Measurements from ENCODE around the gene PM20D2. TPM values are rescaled to one million over a fixed set of nuclear protein-coding genes. Genes with fewer than 3 reads are reported as not detected.

Gene PM20D2
- total RNA-seq, 1 experiment from 2014 or later: 41.7 TPM

DNA sequence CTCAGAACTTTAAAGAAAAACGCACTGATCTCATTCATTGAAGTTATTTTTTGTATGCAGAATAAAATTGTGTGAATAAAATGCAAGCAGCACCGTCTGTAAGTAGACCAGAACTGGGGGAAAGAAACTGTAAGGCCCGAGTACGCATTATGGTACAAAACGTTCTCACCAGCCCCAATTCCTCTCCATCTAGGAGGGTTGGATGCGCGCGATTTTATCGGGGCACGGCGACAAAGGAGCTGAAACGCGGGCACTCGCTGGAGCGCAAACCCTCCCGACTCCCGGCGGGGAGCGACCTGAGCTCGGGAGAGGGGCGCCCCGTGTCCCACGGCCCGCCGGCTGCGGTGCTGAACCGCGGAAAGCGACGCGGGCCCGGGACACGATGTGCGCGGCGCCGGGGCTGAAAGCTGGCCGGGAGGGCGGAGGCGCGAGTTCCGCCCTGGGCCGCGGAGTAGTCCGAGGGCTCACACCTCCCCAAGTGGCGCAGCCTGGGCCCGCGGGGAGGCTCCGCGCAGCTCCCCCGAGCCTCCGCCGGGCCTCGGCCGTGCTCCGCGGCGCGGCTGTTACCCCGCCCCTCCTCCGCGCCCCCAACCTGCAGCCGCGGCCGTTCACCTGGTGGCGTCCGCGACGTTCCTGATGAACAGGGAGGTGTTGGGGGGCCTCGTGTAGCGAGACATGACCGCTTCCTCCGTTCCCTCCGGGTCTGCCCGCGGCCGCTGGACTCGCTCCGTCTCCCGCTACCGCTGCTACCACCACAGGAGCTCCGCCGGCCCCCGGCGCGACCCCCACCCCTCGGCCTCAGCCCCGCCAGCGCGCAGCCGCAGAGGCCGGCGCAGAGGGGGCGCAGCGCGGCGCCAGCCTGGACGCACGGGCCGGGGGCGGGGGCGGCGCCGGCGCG, 28.4 kb upstream of the PM20D2 start, which contains the start of gene SRSF12:
TSS of gene SRSF12 (minus strand) at position 861 of the 898 bp plus-strand sequence. CDS start at position 677, 184 bp downstream.
- Histone ChIP-seq H3K36me3 (ENCODE audit: insufficient read depth, low read length, poor library complexity, severe bottlenecking) (no peaks in the 10 kb centered on the region), H3K9me3 (ENCODE audit: low read depth, low read length, poor library complexity, severe bottlenecking) (no peaks in the 10 kb centered on the region), H3K27ac (ENCODE audit: low read depth, low read length, poor library complexity, severe bottlenecking) (peak within 1 kb of the TSS; percentile 76), H3K27me3 (replicated peaks; ENCODE audit: insufficient read depth, low read depth, low read length, poor library complexity) (no peaks in the 10 kb centered on the region), H3K4me1 (ENCODE audit: insufficient read depth, low read length, poor library complexity, severe bottlenecking) (peaks cover 5% of the 10 kb centered on the region), H3K4me3 (ENCODE audit: low read depth, low read length, poor library complexity, severe bottlenecking) (peak within 1 kb of the TSS; percentile 72)
- ChIA-PET CTCF (interaction anchor here (0.6 to 0.9 kb wide), 2 partner anchors 37 to 135 kb away, joined by 3 to 6 read pairs; partner anchors contain the start of gene PNRC1), POLR2A (ENCODE audit: low non-redundant PET) (no interaction called here)
- TF ChIP-seq EZH2 (IDR thresholded peaks at IDR 0.05; ENCODE audit: borderline replicate concordance, low read depth, low read length, poor library complexity, severe bottlenecking): no peak
- TF ChIP-seq, protein P1, sequence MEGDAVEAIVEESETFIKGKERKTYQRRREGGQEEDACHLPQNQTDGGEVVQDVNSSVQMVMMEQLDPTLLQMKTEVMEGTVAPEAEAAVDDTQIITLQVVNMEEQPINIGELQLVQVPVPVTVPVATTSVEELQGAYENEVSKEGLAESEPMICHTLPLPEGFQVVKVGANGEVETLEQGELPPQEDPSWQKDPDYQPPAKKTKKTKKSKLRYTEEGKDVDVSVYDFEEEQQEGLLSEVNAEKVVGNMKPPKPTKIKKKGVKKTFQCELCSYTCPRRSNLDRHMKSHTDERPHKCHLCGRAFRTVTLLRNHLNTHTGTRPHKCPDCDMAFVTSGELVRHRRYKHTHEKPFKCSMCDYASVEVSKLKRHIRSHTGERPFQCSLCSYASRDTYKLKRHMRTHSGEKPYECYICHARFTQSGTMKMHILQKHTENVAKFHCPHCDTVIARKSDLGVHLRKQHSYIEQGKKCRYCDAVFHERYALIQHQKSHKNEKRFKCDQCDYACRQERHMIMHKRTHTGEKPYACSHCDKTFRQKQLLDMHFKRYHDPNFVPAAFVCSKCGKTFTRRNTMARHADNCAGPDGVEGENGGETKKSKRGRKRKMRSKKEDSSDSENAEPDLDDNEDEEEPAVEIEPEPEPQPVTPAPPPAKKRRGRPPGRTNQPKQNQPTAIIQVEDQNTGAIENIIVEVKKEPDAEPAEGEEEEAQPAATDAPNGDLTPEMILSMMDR (conservative IDR thresholded peaks at IDR 0.05; ENCODE audit: low read depth, low read length): no peak
- intact Hi-C loops (cut with micrococcal nuclease; ENCODE audit: unreplicated experiment): no loop called here
- DNase-seq (ENCODE audit: low spot score): peak; percentile 63
- BruUV-seq (replicated peaks): no TSS peak

GRCh38 chr6:89118931-89119330, 26.9 kb upstream of the PM20D2 start:
- Histone ChIP-seq H3K36me3 (ENCODE audit: insufficient read depth, low read length, poor library complexity, severe bottlenecking) (no peaks in the 10 kb centered on the region), H3K27me3 (replicated peaks; ENCODE audit: insufficient read depth, low read depth, low read length, poor library complexity) (no peaks in the 10 kb centered on the region), H3K4me1 (ENCODE audit: insufficient read depth, low read length, poor library complexity, severe bottlenecking) (peaks cover 5% of the 10 kb centered on the region), H3K9me3 (ENCODE audit: low read depth, low read length, poor library complexity, severe bottlenecking) (no peaks in the 10 kb centered on the region), H3K4me3 (ENCODE audit: low read depth, low read length, poor library complexity, severe bottlenecking) (no peak overlapping the region), H3K27ac (ENCODE audit: low read depth, low read length, poor library complexity, severe bottlenecking) (no peak overlapping the region)
- BruUV-seq (replicated peaks): no TSS peak
- DNase-seq (ENCODE audit: low spot score): peak; percentile 15
- TF ChIP-seq, protein P1 (conservative IDR thresholded peaks at IDR 0.05; ENCODE audit: low read depth, low read length): no peak
- no peak for TF ChIP-seq EZH2 (IDR thresholded peaks at IDR 0.05; ENCODE audit: borderline replicate concordance, low read depth, low read length, poor library complexity, severe bottlenecking)
- intact Hi-C loops (cut with micrococcal nuclease; ENCODE audit: unreplicated experiment): loop anchor here (1.0 kb wide), 1 partner anchor 136 kb away; no protein-coding TSS in a partner anchor
- CTCF ChIA-PET: no interaction called here
- POLR2A ChIA-PET (ENCODE audit: low non-redundant PET): no interaction called here

DNA sequence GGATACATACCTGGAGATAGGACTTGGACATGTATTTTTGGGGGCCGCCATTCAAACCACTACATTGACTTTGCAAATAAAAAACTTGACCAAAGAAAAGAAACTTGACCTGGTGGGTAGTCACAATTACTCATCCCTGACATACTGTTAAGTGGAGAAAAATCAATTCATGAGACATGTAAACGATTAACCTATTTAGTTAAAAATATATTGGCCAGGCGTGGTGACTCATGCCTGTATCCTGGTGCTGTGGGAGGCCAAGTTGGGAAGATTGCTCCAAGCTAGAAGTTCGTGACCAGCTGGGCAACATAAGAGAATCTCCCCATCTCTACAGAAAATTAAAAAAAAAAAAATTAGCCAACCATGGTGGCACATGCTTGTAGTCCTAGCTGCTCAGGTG, 25.5 kb upstream of the PM20D2 start:
- H3K27me3 ChIP-seq (replicated peaks; ENCODE audit: insufficient read depth, low read depth, low read length, poor library complexity): no peaks in the 10 kb centered on the region
- H3K4me3 ChIP-seq (ENCODE audit: low read depth, low read length, poor library complexity, severe bottlenecking): no peak overlapping the region
- H3K36me3 ChIP-seq (ENCODE audit: insufficient read depth, low read length, poor library complexity, severe bottlenecking): no peaks in the 10 kb centered on the region
- H3K27ac ChIP-seq (ENCODE audit: low read depth, low read length, poor library complexity, severe bottlenecking): no peak overlapping the region
- peaks cover 5% of the 10 kb centered on the region for H3K4me1 ChIP-seq (ENCODE audit: insufficient read depth, low read length, poor library complexity, severe bottlenecking)
- intact Hi-C loops (cut with micrococcal nuclease; ENCODE audit: unreplicated experiment): no loop called here
- no peak for DNase-seq (ENCODE audit: low spot score)
- no peaks in the 10 kb centered on the region for H3K9me3 ChIP-seq (ENCODE audit: low read depth, low read length, poor library complexity, severe bottlenecking)
- BruUV-seq (replicated peaks): no TSS peak
- CTCF ChIA-PET: no interaction called here
- POLR2A ChIA-PET (ENCODE audit: low non-redundant PET): no interaction called here
- TF ChIP-seq EZH2 (IDR thresholded peaks at IDR 0.05; ENCODE audit: borderline replicate concordance, low read depth, low read length, poor library complexity, severe bottlenecking): no peak
- TF ChIP-seq, protein P1 (conservative IDR thresholded peaks at IDR 0.05; ENCODE audit: low read depth, low read length): no peak
